Uterus (tissue), 4 donors: ENCODE measurements around the gene ASB5. TPM values are rescaled to one million over a fixed set of nuclear protein-coding genes. Genes with fewer than 3 reads are reported as not detected.
"Not testable (repeated sequence)": the region's sequence is repeated elsewhere in the genome, so short reads cannot be mapped to it uniquely, and the experiment has no call there.

Experiments
- DNase-seq, 2 donors: peaks; one replicate each; pipeline ENCODE4 v3.0.0-alpha.2; 2019 to 2020
- H3K27ac ChIP-seq, 2 donors: fragments of 200-600 bp; sonication (generic); 1 replicate in 1 of 2; 2 replicates in 1 of 2; pipeline ENCODE4 v1.5.1; 2016 to 2018
- H3K27me3 ChIP-seq, 2 donors: fragments of 200-600 bp; sonication (generic); one replicate each; pipeline ENCODE4 v1.5.1; 2018 to 2019; ENCODE audit warnings: control low read depth in 1 of 2
- H3K36me3 ChIP-seq, 2 donors: fragments of 200-600 bp; sonication (generic); one replicate each; pipeline ENCODE4 v1.5.1; 2019; ENCODE audit warnings: control low read depth in 1 of 2
- H3K4me1 ChIP-seq, 2 donors: fragments of 200-600 bp; sonication (generic); one replicate each; pipeline ENCODE4 v1.5.1; 2018 to 2019; ENCODE audit warnings: control low read depth in 1 of 2
- H3K4me3 ChIP-seq, 2 donors: fragments of 200-600 bp; sonication (generic); 1 replicate in 1 of 2; 2 replicates in 1 of 2; pipeline ENCODE4 v1.5.1; 2018 to 2019; ENCODE audit warnings: mild to moderate bottlenecking in 1 of 2
- H3K9me3 ChIP-seq, 2 donors: fragments of 200-600 bp; sonication (generic); one replicate each; pipeline ENCODE4 v1.5.1; 2019; ENCODE audit warnings: control low read depth in 1 of 2
- CTCF ChIP-seq, 4 experiments: fragments of 200-600 bp in 2 of 4; fragments of 450-650 bp in 2 of 4; sonication (generic) in 2 of 4; IDR thresholded peaks; one replicate each; pipeline ENCODE4 v1.5.1; 2016 to 2019; ENCODE audit warnings: antibody characterized with exemption in 4 of 4, mild to moderate bottlenecking in 2 of 4, moderate library complexity in 1 of 4
- POLR2A ChIP-seq, 2 donors: fragments of 450-650 bp; IDR thresholded peaks; one replicate each; pipeline ENCODE4 v1.6.1; 2016; ENCODE audit warnings: antibody characterized with exemption in 2 of 2, mild to moderate bottlenecking in 1 of 2, moderate library complexity in 1 of 2
- intact Hi-C: fragments of 100-400 bp; cut with DNase I; formaldehyde crosslinking; loops from one replicate; pipeline ENCODE4 v1.15.1; 2023; ENCODE audit warnings: low total_unique reads
- total RNA-seq, 4 donors: library from RNA; depleted of rRNA in 3 of 4; stranded (reverse); fragments of >200 nt in 3 of 4; gene quantifications; one replicate each; pipeline versions ENCODE4 v1.1.0 to v1.2.4, GENCODE V29; 2014 to 2023
- donor health status: DM: yes; HTN: yes; CAD: no.

Gene ASB5
- total RNA-seq, 4 donors from 2014 or later = 0.28 to 0.37 TPM; not detected in 2

GRCh38 chr4:176300036-176300435 is 31.0 kb upstream of the ASB5 start:
- Histone ChIP-seq H3K27ac (no peak overlapping the region), H3K4me3 (no peak overlapping the region), H3K4me1 (no peaks in the 10 kb centered on the region), H3K27me3 (no peaks in the 10 kb centered on the region), H3K9me3 (no peaks in the 10 kb centered on the region), H3K36me3 (no peaks in the 10 kb centered on the region)
- TF ChIP-seq CTCF (IDR thresholded peaks at IDR 0.05) (no peak), POLR2A (IDR thresholded peaks at IDR 0.05) (no peak)
- DNase-seq = no peak
- intact Hi-C loops = no loop called here

GRCh38 chr4:176298664-176299063 is 29.6 kb upstream of the ASB5 start:
- intact Hi-C loops = no loop called here
- H3K4me1 ChIP-seq = no peaks in the 10 kb centered on the region
- H3K9me3 ChIP-seq = no peaks in the 10 kb centered on the region
- no peak for DNase-seq
- H3K27ac ChIP-seq = no peak overlapping the region
- no peak overlapping the region for H3K4me3 ChIP-seq
- H3K27me3 ChIP-seq = no peaks in the 10 kb centered on the region
- H3K36me3 ChIP-seq = no peaks in the 10 kb centered on the region
- TF ChIP-seq CTCF (IDR thresholded peaks at IDR 0.05) (no peak), POLR2A (IDR thresholded peaks at IDR 0.05) (no peak)

- intact Hi-C loops, H3K36me3 ChIP-seq, H3K27me3 ChIP-seq, H3K4me1 ChIP-seq, DNase-seq, H3K9me3 ChIP-seq, H3K27ac ChIP-seq, H3K4me3 ChIP-seq: not testable (repeated sequence)
These were observed 26.9 kb upstream of the ASB5 start for GRCh38 chr4:176295907-176296306.

GRCh38 chr4:176293660-176294059 is 24.6 kb upstream of the ASB5 start:
- TF ChIP-seq POLR2A (IDR thresholded peaks at IDR 0.05) (no peak), CTCF (IDR thresholded peaks at IDR 0.05) (no peak)
- Histone ChIP-seq H3K36me3 (no peaks in the 10 kb centered on the region), H3K27ac (no peak overlapping the region), H3K9me3 (no peaks in the 10 kb centered on the region), H3K27me3 (no peaks in the 10 kb centered on the region), H3K4me1 (no peaks in the 10 kb centered on the region), H3K4me3 (no peak overlapping the region)
- intact Hi-C loops = no loop called here
- DNase-seq = no peak

GRCh38 chr4:176292920-176293319 is 23.9 kb upstream of the ASB5 start:
- TF ChIP-seq CTCF (IDR thresholded peaks at IDR 0.05) (no peak), POLR2A (IDR thresholded peaks at IDR 0.05) (no peak)
- intact Hi-C loops = no loop called here
- H3K36me3 ChIP-seq = no peaks in the 10 kb centered on the region
- no peak overlapping the region for H3K4me3 ChIP-seq
- no peak for DNase-seq
- H3K4me1 ChIP-seq = no peaks in the 10 kb centered on the region
- no peaks in the 10 kb centered on the region for H3K9me3 ChIP-seq
- no peak overlapping the region for H3K27ac ChIP-seq
- H3K27me3 ChIP-seq = no peaks in the 10 kb centered on the region

GRCh38 chr4:176291748-176292147 is 22.7 kb upstream of the ASB5 start:
- intact Hi-C loops = no loop called here
- no peak for TF ChIP-seq POLR2A (IDR thresholded peaks at IDR 0.05)
- no peak for TF ChIP-seq CTCF (IDR thresholded peaks at IDR 0.05)
- no peak for DNase-seq

More at GRCh38 chr4:176291748-176292147, 22.7 kb upstream of the ASB5 start:
- H3K27ac ChIP-seq = no peak overlapping the region
- H3K27me3 ChIP-seq = no peaks in the 10 kb centered on the region
- H3K9me3 ChIP-seq = no peaks in the 10 kb centered on the region
- no peaks in the 10 kb centered on the region for H3K36me3 ChIP-seq
- no peaks in the 10 kb centered on the region for H3K4me1 ChIP-seq
- no peak overlapping the region for H3K4me3 ChIP-seq
